ENCODE measurements around the gene MEIOB. TPM values are rescaled to one million over a fixed set of nuclear protein-coding genes. Genes with fewer than 3 reads are reported as not detected.

MEIOB gene
- total RNA-seq, 1 experiment from 2014 or later = not detected

- CTCF ChIA-PET = no interaction called here
Observed at GRCh38 chr16:1815461-1815860, 56.5 kb downstream of the MEIOB start.

GRCh38 chr16:1812732-1813163 is 59.2 kb downstream of the MEIOB start:
- no peaks in the 10 kb centered on the region for H3K9me3 ChIP-seq (ENCODE audit: insufficient read depth, low read depth)
- peaks cover 9% of the 10 kb centered on the region; the same call in 1 of the 2 replicates for H3F3A ChIP-seq (ENCODE audit: insufficient read depth, low read depth)
- POLR2A ChIA-PET (ENCODE audit: unreplicated experiment) = no interaction called here
- no TSS peak for BruUV-seq (replicated peaks)
- no peaks in the 10 kb centered on the region for H3K79me2 ChIP-seq (ENCODE audit: low read depth)
- no peak overlapping the region for H3K4me2 ChIP-seq
- no peaks in the 10 kb centered on the region for H3K4me1 ChIP-seq (replicated peaks; ENCODE audit: insufficient read depth)
- H3K4me3 ChIP-seq = no peak overlapping the region
- H4K20me1 ChIP-seq (ENCODE audit: insufficient read depth) = no peaks in the 10 kb centered on the region
- H2AFZ ChIP-seq = no peak overlapping the region
- CTCF ChIA-PET = no interaction called here
- no peak for DNase-seq
- 0 out of 2 replicates have a peak, but pooled peaks cover 6% of the 10 kb centered on the region for H3K36me3 ChIP-seq (ENCODE audit: low read depth)
- no peaks in the 10 kb centered on the region for H3K27me3 ChIP-seq (ENCODE audit: insufficient read depth, low read depth)
- intact Hi-C loops (cut with micrococcal nuclease; ENCODE audit: unreplicated experiment) = no loop called here
- TF ChIP-seq EZH2 (IDR thresholded peaks at IDR 0.05; ENCODE audit: low read depth) (no peak), CTCF (conservative IDR thresholded peaks at IDR 0.05) (0 out of 2 replicates have a peak, but pooled peaks have one; percentile 27)
- no peaks in the 10 kb centered on the region for H3K9me2 ChIP-seq (ENCODE audit: insufficient read depth)
- no peak overlapping the region for H3K27ac ChIP-seq

More at GRCh38 chr16:1815461-1815860, 56.5 kb downstream of the MEIOB start:
- intact Hi-C loops (cut with micrococcal nuclease; ENCODE audit: unreplicated experiment) = no loop called here
- Histone ChIP-seq H3K9me2 (ENCODE audit: insufficient read depth) (no peaks in the 10 kb centered on the region), H3K4me1 (replicated peaks; ENCODE audit: insufficient read depth) (no peaks in the 10 kb centered on the region), H3K9me3 (ENCODE audit: insufficient read depth, low read depth) (no peaks in the 10 kb centered on the region), H3F3A (ENCODE audit: insufficient read depth, low read depth) (peaks cover 9% of the 10 kb centered on the region; the same call in 1 of the 2 replicates), H4K20me1 (ENCODE audit: insufficient read depth) (no peaks in the 10 kb centered on the region), H3K4me3 (no peak overlapping the region), H2AFZ (no peak overlapping the region), H3K79me2 (ENCODE audit: low read depth) (no peaks in the 10 kb centered on the region), H3K27ac (no peak overlapping the region), H3K27me3 (ENCODE audit: insufficient read depth, low read depth) (no peaks in the 10 kb centered on the region), H3K4me2 (no peak overlapping the region), H3K36me3 (ENCODE audit: low read depth) (0 out of 2 replicates have a peak, but pooled peaks cover 6% of the 10 kb centered on the region)
- DNase-seq = no peak
- no TSS peak for BruUV-seq (replicated peaks)
- TF ChIP-seq EZH2 (IDR thresholded peaks at IDR 0.05; ENCODE audit: low read depth) (no peak), CTCF (conservative IDR thresholded peaks at IDR 0.05) (no peak)
- POLR2A ChIA-PET (ENCODE audit: unreplicated experiment) = no interaction called here

DNA sequence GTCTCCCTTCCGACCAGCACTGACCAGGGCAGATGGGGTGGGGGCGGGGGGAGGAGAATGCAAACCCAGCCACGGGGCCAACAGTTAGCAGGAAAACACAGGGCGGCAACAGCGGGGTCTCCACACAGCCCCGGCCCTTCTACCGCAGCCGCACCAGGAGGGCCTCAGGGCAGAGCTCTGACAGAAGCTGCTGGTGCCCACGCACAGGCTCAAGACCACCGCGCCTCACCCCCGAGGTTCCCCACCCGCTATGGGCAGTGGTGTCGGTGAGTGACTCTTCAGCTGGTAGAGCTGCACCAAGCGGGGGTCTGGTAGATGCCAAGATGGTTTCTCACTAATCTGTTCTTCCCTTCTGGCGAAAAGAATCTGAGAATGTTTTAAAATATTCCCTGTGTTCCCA is 61.4 kb downstream of the MEIOB start:
- Histone ChIP-seq H3F3A (ENCODE audit: insufficient read depth, low read depth) (peaks cover 9% of the 10 kb centered on the region; the same call in 1 of the 2 replicates), H2AFZ (no peak overlapping the region), H3K27ac (no peak overlapping the region), H3K4me2 (no peak overlapping the region), H3K27me3 (ENCODE audit: insufficient read depth, low read depth) (no peaks in the 10 kb centered on the region), H3K4me1 (replicated peaks; ENCODE audit: insufficient read depth) (no peaks in the 10 kb centered on the region), H3K36me3 (ENCODE audit: low read depth) (no peaks in the 10 kb centered on the region), H3K9me3 (ENCODE audit: insufficient read depth, low read depth) (no peaks in the 10 kb centered on the region), H3K4me3 (no peak overlapping the region), H3K79me2 (ENCODE audit: low read depth) (no peaks in the 10 kb centered on the region), H4K20me1 (ENCODE audit: insufficient read depth) (no peaks in the 10 kb centered on the region), H3K9me2 (ENCODE audit: insufficient read depth) (no peaks in the 10 kb centered on the region)
- TF ChIP-seq CTCF (conservative IDR thresholded peaks at IDR 0.05) (no peak), EZH2 (IDR thresholded peaks at IDR 0.05; ENCODE audit: low read depth) (no peak)
- ChIA-PET POLR2A (ENCODE audit: unreplicated experiment) (no interaction called here), CTCF (no interaction called here)
- BruUV-seq (replicated peaks) = no TSS peak
- intact Hi-C loops (cut with micrococcal nuclease; ENCODE audit: unreplicated experiment) = no loop called here
- no peak for DNase-seq
